Right kidney (tissue), 1 donor: ENCODE measurements around the gene TSHZ2.

Experiments used
- DNase-seq: peaks from one replicate; pipeline ENCODE4 v3.0.0-alpha.2; 2016

The TSHZ2 gene

DNA sequence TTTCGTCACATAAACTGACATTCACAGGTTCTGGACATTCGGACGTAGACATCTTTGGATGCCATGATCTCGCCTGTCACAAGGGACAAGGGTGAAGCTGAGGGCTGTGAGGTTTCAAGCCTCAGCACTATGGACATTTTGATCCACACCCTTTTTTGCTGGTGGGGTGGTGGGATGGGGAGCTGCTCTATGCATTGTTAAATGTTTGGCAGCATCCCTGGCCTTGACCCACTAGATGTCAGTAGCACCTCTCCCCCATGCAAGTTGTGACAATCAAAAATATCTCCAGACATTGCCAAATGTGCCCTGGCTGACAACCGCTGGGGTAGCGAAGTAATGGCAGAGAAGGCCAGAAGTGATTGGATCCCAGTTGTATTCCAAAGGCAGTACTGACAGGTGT is 229.4 kb downstream of the TSHZ2 start:
- DNase-seq, result no peak

DNA sequence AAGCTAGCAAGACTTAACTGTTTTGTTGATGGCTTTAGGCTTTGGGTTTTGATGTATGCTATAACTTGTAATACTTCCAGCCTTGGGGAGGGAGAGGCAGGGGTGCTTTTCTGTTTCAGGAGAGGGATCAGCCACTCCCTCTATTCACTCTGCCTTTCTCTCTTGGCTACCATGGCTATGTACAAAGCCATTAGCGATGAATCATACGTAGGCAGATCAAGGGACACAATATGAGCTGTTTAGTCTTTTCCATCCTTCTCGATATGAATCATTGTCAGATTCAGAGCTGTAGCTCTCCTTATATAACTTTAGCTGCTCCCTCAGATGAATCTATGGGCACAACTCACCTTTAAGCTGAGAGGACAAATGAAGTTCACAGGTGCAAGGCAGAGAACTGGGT is 230.6 kb downstream of the TSHZ2 start:
- no peak for DNase-seq

DNA sequence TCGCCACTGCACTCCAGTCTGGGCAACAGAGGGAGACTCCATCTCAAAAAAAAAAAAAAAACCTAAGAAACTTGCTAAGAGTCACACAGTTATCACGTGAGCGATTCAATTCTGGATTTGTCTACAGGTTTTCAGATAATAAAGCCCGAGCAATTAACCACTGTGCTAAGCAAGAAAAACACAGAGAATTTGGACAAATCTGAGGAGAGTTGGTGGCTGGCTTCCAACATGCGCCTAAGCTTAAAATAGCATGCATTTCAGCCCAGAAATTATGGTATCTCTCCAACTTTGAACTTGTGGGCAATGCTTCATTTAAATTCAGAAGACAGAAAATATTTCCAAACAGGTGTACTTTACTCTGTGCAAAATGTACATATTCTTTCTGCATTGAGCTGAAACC is 232.9 kb downstream of the TSHZ2 start:
- DNase-seq, result no peak

DNA sequence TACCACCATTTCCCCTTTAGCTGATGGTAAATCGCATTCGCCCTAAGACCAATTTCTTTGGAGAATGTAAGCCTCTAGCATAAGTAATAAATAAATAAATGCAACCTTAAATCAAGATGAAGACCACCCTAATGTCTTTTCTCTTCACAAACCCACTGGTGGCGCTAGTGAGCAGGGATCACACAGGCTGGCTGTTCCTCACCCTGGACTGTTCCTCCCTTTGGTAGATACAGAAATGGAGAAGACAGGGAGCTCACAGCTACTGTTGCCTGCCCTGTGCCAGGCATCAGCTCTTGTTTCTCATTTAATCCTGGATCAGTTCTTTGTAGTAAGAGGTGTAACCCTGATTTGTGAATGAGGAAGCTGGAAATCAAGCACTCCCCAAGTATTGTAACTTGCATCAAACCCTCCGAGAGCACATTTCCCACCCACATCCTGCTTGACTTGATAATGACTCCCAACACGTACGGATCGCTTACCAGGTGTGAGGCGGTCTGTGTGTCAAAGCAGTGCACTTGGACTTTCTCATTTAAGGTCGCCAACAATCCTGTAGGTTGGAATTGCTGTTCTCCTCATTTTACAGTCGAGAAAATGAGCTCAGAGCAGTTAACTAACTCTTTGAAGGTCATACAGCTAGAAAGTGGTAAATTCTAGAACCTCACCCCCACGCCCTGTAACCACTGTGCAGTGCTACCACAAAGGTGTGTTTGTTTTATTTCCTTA is 236.1 kb downstream of the TSHZ2 start:
- no peak for DNase-seq

DNA sequence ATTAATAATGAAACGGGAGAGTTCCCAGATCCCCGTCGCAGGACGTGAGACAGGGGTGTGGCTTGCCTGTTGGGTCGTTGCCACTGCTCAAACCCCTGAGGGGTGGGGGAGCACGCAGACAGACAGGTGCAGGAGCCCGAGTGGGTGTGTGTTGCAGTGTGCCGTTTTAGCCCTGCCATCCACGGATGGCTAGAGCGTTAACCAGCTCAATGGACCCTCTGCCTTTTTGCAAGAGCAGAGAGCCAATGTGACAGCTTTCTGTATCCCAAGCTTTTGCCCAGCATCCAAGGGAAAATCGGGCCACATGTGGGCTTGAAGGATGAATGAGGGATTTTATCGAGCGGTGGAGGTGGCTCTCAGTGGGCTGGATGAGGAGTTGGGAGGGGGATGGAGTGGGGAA is 237.9 kb downstream of the TSHZ2 start:
- no peak for DNase-seq

DNA sequence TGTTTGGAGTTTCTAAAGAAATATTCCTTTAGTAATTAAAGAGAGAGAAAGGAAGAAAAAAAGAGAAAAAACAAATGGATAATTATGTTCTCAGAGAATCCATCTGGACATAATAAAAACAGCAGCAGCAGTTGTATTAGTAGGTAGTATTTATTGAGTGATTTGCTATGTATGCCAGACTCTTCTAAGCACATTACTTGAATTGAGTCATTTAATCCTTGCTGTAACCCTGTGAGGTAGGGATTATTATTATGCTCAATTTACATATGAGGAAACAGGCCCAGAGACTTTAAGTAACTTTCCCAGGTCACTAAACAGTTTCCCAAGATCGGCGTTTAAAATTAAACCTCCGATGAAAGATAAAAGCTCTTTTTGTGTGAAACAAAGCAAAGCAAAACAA is 238.8 kb downstream of the TSHZ2 start:
- no peak for DNase-seq

DNA sequence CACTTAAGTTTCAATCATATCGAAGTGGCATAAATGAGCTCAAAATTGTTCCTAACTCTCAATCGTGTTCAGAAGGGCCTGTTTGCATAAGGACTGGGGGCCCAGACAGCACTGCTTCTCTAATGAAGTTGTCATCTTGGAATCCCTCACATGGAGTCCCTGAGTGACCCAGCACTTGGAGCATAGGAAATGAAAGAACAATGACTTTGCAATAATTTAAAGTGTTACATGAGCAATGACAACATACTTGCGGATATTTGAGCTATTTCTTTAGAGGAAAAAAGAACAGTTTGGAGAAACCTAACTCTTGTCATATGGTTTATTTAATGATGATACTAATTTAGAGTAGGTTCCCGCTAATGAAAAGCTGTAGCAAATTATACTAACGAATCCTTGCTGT is 239.9 kb downstream of the TSHZ2 start:
- no peak for DNase-seq

DNA sequence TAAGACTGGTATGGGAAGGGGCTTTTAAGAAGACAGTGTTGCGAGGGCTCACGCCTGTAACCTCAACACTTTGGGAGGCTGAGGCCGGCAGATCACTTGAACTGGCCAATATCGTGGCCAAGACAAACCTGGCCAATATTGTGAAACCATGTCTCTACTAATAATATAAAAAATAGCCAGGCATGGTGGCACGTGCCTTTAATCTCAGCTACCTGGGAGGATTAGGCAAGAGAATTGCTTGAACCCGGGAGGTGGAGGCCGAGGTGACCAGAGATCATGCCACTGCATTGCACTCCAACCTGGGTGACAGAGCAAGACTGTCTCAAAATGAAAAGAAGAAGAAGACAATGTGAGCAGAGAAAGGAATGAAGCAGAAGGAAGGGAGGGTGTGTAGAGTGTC is 242.2 kb downstream of the TSHZ2 start:
- DNase-seq, result no peak

DNA sequence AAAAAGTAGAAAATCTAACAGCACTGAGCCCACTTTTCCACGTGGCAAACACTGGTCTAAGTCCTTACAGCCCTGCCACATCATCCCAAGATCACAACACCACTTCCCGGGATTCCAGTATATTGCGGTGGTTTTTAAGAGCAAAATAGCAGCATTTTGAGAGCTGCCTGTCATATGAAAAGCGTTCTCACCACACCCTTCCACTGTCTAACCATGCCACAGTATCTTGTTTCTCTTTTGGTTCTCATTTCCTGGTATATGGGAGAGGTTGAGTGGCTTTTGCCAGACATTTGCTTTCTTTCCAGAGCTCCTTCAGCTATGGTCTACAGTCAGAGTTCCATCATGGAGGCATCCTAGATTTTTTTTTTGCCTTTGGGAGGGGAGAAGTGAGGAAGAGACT is 243.0 kb downstream of the TSHZ2 start:
- DNase-seq, result no peak

DNA sequence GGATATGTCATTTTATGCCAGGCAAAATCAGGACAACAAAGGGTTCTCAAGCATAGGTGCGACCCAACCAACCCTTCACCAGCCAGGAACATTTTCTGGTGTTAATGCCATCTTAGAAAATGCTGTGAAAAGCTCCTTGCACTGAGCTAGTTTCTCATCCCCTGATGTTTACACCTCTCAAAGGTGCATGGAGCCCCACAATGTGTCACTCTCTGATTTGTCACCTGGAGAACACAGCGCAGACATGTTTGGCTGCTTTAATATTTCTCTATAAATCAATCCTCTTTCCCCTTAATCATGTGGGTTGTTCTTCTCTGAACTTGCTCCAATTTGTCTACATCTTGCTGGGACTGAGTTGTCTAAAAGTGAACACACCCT is 244.3 kb downstream of the TSHZ2 start:
- no peak for DNase-seq

DNA sequence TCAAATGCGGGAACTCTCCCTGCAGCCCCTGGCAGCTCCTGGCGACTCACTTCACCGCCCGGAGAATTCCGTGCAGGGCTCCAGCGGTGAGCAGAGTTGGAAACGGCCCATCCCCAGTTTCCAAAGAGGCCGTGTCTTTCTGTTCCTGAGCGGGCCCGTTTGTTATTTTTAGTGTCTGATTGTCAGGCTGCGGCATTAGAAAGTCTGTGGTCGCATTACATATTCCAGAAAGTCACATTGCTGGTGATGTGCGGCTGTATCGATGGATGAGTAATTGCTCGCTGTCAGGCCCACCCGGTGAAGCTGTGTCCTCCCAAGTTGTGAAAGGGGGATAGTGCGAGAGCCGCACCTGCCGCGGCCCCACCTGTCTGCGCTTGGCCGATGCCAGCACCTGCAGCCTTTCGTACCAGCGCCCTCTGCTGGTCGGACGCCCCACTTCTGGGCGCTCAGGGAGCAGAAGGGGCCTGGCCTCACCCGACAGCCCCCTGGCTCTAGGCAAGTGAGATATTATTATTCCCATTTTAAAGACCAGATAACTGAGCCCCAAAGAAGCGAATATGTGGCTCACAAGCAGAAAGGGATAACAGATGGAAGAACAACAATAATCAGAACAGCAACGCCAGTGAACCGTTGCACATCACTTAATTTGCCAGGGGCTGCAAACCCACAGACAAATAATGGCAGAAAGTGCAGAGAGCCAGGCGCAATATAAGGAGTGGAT is 244.9 kb downstream of the TSHZ2 start:
- peak; percentile 76 for DNase-seq

DNA sequence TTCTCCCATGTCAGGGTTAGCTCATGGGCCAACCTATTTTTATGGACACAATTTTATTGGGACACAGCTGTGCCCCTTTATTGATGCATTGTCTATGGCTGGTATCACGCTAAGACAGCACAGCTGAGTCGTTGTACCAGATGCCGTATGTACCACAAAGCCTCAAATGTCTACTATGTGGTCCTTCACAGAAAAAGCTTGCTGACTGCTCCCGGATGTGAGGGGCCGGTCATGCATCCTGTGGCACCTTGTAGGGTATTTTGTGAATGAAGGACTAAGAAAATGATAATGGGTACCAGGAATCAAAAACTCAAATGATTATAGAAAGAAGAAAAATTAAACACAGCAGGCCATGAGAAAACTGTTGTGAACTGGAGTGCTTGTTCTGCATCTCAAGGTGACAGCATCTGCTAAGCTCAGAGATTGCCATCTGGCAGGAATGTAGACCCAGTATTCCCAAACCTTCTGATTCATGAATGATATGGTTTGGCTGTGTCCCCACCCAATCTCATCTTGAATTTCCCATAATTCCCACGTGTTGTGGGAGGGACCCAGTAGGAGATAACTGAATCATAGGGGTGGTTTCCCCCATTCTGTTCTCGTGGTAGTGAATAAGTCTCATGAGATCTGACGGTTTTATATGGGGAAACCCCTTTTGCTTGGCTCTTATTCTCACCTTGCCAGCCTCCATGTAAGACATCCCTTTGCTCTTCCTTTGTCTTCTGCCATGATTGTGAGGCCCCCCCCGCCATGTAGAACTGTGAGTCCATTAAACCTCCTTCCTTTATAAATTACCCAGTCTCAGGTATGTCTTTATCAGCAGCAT is 248.5 kb downstream of the TSHZ2 start:
- DNase-seq, result no peak

DNA sequence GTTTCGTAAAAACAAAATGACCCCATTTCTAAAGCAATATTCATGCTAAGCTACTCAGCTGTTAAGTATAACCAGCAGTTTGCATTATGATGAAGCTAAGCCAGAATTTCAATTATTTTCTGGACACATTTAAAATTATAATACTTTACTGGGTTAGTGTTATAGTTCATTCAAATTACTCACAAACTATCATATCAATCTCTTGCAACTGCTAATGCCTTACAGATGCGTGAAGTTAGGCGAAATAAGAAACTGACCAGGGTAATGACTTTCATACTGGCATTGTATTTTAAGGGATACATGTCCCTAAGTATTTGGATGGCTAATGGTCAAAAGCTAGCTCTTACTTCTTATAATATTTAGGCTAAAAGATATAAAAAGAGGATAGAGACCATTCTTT is 249.6 kb downstream of the TSHZ2 start:
- DNase-seq, result no peak

DNA sequence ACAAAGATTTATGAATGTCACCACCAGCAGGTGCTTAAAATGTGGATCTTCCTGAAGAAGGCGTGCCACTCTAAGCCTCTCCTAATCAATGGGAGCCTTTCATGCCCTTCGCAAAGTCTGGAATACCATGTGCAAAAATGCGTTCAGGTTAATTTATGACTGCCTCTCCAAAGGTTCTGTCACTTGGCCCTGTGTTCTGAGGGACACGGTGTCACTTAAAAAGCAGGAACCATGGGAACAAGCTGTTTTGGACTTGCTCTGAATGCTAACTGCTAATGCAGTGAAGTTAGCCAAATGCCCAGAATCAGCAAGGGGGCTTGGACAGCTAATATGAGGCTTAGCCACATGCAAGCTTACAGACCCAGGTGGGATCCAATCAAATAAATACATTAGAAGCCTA is 250.3 kb downstream of the TSHZ2 start:
- DNase-seq, result no peak

DNA sequence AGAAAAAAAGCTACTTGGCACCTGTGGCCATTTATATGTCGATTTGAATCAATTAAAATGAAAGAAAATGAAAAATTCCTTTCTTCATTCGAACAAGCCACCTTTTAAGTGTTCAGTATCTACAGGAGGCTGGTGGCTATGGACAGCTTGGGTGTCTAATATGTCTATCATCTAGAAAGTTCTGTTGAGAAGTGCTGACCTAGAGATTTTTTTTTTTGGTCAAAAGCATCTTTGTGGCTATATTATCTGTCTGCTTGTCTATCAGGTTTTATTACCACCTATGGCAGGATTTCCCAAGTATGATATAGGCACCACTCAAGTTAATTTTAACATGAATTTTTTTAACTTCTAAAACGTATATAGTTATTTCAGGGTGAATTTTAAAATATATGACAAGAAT is 250.8 kb downstream of the TSHZ2 start:
- DNase-seq, result no peak

DNA sequence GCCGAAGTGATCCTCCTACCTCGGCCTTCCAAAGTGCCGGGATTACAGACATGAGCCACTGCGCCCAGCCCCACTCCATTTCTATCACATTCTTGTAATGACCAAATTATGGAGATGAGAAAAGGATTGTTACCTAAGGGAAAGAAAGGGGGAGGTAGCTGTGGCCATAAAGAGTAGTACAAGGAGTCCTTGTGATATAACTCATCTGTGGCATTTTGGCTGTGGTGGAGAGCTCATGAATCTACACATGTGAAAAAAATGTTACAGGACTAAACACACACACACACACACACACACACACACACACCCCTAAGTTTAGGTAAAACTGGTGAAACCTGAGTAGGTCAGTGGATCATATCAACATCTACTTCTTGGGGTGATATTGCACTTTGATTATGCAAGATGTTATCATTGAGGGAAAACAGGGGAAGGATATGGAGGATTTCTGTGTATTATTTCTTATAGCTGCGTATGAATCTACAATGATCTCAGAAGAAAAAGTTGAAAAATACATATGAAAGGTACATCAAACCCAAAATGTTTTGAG is 251.5 kb downstream of the TSHZ2 start:
- no peak for DNase-seq

DNA sequence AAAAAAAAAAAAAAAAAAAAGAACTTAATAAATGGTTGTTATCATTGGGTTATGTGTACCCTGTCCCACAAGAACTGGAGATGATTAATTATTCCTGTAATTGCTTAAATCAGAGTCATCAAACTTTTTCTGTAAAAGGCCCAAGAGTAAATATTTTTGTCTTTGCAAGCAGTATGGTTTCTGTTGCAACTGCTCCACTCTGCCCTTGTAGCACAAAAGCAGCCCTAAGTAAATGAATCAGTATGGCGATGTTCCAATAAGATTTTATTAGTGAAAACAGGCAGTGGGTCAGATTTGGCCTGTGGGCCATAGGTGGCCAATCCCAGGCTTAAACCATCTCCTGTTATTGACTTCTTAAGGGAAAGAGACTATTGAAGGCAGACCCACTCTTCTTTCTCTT is 252.7 kb downstream of the TSHZ2 start:
- no peak for DNase-seq

DNA sequence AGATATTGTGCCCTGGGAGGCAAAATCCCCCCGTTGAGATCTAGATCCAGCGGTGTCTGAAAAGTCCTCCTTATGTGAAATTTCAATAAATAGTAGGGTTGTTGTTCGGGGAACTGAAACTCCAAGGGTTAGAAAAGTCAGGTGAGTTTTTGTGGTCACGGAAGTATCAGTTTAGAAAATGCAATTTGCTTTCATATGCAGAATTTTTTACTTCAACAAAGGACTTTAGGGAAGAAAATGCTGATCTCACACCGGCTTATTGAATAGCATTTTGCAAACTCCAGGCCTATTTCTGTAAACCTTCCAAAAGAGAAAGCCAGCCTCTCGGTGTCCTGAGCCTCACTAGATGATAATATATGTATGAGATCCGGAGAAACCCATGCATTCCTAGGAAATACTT is 254.7 kb downstream of the TSHZ2 start:
- no peak for DNase-seq

DNA sequence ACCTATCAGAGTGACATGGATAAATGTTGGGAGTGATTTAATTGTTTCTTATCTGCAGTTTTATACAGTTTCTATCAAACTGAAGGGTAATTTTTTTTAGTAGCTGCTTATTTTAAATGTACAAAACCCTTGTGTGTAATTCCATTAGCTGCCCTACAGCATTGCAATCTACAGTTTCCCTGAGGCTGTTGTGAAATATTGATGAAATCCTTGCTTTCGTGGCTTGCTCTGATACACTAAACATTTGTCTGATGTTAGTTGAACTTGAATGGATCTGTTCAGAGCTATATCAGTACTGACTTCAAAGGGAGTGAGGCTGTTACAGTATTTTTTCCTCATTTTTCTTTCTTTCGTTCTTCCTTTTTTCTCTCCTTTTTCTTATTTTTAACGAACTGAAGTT is 255.4 kb downstream of the TSHZ2 start:
- DNase-seq, result no peak

DNA sequence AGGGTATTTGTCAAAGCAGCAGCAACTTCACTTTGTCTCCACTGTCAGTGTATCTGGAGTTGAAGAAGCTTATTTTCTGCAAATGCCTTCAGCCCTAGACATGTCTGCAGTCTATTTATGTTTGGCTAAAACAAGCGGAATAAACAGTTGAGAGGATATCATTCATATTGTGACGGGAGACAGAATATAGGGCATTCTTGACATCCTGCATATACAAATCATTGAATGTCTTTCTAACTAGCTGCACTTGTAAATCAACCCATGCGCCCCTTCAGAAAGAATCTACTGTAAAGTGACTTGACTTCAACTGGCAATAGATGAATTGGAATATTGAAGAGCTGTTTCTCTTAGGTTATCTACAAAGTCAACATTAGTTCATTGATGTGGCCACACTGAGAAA is 258.9 kb downstream of the TSHZ2 start:
- no peak for DNase-seq

DNA sequence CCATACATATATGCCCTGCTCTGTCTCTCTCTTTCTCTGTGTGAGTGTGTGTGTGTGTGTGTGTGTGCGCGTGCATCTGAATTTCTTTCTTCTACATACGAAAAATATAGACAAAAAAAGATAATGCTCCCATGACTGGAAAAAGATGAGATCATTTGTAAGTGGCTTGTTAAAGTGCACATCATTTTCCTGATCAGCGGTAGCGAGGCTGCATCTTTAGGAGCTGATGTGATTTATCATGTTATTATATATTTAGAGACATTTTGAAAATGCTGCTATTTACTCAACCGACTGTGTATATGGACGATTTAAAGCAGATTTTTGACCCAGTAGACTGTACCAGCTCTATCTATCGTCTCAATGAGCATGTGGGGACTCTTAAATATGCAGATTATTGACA is 265.3 kb downstream of the TSHZ2 start:
- no peak for DNase-seq

DNA sequence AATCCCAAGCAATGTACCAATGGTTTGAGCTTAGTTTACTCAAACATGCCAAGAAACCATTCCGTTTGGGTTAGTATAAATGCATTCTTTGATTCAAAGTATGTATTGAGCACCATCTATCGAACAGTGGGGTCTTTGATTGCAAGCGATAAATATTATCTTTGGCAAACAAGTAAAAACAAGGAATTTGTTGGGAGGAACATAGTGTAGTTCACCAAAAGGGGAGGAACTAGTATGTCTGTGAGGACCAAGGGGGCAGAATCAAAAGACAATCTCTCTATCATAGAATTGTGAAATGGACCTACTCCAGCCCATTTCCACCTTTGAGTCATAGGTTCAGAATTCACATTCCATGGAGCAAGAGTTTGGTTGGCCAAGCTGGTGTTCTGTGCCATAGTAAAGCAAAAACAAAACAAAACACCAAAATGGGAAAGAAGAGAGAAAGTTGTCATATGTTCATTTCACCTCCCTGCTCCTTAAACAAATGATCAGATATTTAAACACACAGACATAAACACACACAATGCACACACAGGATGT is 266.0 kb downstream of the TSHZ2 start:
- DNase-seq, result no peak

DNA sequence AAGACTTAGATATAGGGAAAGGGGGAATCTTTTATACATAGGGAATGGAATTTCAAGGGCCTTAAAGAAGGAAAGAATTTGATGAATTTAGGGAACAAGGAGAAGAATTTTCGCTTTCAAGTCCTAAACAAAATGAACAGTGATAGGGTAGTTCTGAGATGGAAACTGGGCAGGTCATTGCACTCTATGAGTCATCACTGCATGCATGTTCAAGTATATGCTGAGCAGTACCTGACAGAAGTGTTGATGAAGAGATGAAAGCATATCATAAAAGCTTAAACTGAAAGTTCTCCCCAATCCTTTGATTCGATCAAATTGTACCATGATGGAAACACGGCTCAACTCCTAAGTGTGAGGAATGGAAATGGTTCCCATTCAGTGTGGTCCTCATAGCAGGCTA is 271.0 kb downstream of the TSHZ2 start:
- DNase-seq, result no peak
